ENCODE measurements around the gene PARP3.
"Not testable (repeated sequence)": the region's sequence is repeated elsewhere in the genome, so short reads cannot be mapped to it uniquely, and the experiment has no call there.

PARP3 gene

DNA sequence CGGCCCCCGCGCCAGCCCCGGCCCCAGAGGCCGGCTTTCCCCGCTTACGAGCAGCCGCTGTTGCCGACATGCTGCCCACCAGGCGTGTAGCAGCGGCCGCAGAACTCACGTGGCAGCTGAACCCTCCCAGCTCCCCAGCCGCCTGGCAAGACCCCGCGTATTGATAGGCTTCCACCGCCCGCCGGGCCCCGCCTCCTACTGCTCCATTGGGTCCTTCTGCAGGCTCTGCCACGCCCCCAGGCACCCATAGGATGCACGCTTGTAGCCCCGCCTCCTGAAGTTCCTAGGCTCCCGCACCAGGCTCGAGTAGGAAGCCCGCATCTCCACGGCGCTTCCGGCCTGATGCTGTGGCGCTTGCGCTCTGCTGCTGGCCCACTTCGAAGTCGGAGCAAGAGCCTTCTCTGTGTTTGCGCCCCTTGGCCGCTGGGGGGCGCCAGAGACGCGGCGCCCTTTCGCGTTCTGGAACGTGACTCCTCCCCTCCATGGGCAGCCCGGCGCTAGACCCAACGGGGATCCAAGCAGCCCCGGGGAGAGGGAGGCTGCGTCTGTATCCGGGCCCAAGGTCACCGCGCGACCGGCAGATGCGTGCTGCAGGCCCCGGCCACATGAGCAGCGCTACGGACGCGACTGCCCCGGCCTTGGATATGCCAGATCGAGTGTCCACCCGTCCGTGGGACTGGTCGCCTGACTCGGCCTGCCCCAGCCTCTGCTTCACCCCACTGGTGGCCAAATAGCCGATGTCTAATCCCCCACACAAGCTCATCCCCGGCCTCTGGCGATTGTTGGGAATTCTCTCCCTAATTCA, at the start of gene PARP3, which contains the start of gene RRP9:
TSS of gene PARP3 (plus strand) at position 566 of the 805 bp plus-strand sequence. CDS start 993 bp downstream, outside the sequence.
TSS of gene RRP9 (minus strand) at position 107 of the 805 bp plus-strand sequence. CDS start at position 70, 37 bp downstream.
- peak; percentile 99 to 100 for DNase-seq

DNA sequence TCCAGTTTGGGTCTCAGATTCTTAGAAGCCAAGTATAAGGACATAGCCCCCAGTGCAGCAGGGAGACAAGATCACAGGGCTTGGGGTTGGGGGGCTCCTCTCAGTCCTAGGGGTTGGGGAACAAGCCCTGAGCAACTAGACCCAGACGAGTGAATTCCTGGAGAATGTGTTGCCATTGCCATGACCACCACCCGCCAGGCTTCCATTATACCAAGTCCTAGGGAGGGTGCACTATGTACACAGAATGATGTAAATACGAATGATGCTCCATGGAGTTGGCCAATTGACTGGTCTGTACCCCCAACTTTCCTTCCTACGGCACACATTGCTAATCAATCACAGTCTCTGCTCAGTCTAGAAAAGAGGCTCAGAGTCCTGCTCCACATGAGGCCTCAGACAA, 47.8 kb upstream of the PARP3 start:
- DNase-seq, result no peak

DNA sequence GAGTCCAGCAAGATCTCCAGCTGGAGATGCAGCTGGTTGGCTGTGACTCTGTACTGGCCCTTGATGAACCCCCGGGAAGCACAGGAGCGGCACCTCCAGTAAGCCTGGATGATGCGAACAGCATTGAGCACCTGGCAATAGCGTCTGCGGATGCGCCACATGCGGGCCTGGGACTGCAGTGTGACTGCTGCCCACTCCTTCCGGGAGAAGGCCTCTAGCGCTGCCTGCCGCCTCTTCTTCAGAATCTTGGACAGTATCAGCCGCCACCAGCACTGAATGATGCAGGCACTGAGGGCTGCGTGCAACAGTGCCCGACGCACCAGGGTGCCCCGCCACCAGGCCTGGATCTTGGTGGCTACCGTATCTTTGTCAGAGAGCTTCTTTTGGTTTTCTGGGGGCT, 47.2 kb upstream of the PARP3 start:
- DNase-seq, result no peak

DNA sequence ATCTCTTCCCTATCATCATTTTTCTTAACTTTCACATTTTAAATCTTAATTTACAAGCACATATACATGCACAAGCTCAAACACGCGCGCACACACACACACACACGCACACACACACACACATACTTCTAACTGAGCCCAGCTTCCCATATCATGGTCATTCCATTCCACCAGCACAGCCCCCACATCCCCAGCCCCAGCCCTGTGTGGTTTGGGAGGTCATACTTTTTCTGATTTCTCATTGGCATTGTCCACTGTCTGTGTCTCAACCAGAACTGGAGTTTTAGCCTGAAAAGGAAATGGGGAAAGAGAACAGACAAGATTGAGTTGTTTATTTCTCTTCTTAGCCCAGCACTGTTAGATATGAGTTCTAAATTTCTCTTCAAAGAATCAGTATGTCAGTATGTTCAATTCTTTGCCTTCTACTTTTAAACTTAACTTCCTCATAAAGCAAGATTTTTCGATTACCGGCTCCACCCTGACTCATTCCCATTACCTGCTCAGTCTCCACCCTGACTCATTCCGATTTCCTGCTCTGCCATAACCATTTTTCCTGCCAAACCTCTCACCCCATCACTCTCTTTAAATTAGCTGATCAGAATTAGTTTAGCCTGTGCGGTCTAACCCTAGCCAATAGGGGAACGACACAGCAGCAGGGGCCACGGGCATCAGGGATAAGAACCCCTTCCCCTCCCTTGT, 45.4 kb upstream of the PARP3 start:
- DNase-seq, result no peak

DNA sequence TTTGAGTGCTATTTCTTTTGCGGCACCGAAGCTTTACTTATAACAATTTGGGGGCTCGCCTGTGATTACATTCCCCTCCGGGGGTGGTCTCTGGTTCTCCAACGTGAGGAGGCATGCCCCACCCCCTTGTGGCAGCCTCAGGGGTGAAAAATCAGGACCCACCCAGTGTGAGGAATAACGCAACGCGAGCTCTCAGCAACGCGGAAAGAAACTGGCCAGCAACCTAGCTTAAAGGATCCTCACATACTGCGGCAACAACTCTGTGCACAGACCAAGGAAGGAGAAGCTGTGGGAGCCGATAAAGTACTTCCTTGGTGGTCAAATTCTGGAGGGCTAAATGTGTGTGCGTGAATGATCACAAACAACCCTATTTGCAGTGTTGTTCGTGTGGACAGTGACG, 44.8 kb upstream of the PARP3 start:
- DNase-seq, result no peak

DNA sequence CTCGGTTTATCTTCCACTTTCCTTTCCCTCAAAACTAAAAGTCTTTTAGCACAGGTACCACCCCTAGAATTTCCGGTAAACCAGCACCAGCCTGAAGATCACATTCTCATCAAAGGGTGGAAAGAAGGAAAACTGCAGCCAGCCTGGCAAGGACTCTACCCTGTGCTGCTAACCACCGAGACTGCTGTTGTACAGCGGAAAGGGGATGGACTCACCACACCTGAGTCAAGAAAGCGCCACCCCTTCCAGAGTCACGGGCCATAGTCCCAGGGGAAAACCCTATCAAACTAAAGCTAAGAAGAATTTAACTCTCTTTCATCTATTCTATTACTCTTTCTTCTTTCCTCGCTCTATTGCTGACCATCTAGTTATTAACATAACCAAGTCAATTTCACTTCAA, 42.1 kb upstream of the PARP3 start:
- not testable (repeated sequence) for DNase-seq

DNA sequence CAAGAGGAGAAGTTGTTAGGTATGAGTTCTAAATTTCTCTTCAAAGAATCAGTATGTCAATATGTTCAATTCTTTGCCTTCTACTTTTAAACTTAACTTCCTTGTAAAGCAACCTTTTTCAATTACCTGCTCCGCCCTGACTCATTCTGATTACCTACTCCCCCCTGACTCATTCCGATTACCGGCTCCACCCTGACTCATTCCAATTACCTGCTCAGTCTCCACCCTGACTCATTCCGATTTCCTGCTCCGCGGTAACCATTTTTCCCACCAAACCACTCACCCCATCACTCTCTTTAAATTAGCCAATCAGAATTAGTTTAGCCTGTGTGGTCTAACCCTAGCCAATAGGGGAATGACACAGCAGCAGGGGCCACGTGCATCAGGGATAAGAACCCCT, 39.8 kb upstream of the PARP3 start:
- not testable (repeated sequence) for DNase-seq

DNA sequence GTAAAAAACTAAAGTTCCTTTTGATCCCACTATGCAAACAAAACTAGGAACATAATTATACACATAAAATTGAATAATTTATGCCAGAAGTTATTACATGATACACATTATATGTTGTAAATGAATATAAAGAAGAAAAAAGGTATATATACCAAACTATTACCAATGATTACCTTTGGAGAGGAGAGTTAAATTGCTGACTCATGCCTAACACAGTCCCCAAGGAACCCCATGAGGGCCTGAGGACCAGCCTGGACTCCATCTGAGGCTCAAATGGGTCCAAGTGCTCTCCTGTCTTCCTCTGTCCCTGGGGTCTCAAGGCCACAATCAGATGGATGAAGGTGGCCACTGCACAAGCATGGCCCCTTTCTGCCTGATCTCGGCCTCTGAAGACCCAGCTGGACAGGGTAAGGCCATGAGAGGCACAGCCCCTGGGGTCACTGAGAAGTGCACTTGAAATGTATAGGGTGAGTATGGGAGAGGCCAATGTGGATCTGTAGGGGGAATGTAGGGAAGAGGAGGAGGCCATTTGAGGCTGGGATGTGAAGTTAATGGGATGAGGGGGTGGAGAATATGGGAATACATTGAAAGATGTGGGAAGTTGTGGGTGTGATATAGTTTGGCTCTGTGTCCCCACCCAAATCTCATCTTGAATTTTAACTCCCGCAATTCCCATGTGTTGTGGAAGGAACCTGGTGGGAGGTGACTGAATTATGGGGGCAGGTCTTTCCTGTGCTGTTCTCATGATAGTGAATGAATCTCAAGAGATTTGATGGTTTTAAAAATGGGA, 37.9 kb upstream of the PARP3 start:
- no peak for DNase-seq

DNA sequence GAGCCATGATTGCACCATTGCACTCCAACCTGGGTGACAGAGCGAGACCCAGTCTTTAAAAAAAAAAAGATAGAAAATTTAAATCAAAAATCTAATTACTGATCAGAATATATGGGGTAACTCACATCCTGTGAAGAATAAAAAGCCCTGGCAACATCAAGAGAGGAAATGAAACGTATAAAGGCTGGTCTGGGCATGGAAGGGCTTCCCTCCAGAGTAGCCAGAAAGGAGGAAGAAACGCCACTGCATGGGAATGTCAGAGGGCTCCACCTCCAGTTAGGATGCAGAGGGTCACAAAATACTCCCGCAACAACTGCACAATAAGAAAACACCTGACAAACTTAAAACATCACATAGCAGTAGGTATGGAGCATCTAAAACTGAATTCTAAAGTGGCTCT, 34.1 kb upstream of the PARP3 start:
- DNase-seq, result no peak

DNA sequence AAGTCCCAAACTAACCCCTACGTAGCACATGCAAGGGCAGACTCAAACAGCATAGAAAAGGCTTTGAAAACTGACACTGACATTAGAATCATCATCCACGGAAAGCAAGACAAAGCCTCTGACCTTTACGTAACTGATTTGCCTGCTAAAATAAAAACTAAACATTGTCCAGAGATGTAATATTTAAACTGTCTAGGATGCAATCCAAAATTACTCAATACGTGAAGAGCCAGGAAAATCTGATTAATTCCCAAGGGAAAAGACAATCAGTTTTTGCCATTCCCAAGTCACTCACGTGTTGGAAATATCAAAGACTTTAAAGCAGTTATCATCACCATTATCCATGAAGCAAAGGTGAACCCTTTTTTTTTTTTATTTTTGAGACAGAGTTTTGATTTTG, 25.7 kb upstream of the PARP3 start:
- no peak for DNase-seq

DNA sequence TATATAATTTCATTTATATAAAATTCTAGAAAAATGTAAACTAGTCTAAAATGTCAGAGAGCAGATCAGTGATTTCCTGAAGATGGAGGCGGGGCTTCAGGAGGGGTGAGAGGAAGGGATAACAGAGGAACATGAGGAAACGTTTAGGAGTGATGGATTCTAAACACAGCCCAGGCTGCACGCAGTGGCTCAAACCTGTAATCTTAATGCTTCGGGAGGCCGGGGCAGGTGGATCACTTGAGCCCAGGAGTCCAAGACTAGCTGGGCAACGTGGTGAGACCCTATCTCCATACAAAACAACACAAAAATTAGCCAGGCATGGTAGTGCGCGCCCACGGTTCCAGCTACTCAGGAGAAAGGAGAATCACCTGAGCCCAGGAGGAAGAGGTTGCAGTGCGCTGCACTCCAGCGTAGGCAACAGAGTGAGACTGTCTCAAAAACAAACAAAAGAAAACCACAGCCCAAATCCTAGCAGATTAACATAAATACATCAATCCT, 21.0 kb upstream of the PARP3 start:
- DNase-seq, result no peak

DNA sequence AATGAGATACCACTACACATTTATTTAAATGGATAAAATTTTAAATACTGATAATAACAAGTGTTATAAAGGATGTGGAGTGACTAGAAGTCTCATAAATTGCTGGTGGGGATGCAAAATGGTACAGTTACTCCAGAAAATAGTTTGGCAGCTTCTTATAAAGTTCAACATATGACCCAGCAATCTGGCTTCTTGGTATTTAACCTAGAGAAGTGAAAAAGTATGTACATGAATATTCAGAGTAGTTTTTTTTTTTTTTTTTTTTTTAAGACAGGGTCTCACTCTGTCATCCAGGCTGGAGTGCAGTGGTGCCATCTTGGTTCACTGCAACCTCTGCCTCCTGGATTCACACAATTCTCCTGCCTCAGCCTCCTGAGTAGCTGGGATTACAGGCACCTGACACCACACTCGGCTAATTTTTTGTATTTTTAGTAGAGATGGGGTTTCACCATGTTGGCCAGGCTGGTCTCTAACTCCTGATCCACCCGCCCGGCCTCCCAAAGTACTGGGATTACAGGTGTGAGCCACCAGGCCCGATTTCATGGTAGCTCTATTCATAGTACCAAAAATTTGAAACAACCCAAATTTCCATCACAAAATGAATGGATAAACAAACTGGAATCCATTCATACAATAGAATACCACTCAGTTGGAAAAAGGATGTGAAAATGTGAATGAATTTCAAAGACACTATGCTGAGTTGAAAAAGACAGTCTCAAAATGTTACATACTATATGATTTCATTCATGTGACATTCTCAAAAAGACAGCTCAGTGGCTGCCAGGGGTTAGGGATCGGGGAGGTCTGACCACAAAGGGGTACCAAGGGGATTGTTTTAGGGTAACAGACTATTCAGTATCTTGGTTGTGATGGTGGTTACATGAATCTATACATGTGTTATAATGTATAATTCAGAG, 14.8 kb upstream of the PARP3 start:
- DNase-seq, result no peak

DNA sequence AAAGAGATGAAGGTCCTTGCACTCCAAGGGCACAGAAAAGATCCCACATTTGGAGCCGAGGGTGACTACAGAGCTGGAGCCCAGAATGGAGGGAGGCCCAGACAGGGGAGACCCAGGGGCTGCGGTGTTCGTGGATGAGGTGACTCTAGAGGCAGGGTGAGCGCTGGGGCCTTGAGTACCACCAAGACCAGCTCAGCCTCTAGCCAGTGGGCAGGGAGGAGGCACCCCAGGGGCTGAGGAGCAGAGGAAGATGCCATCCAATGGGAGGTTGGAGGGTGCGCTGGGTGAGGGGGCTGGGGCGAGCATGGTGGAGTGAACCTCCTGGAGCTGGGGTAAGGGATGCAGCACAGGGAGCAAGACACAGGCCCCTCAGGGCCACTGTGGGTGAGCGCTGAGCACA, 13.7 kb upstream of the PARP3 start:
- DNase-seq, result no peak

DNA sequence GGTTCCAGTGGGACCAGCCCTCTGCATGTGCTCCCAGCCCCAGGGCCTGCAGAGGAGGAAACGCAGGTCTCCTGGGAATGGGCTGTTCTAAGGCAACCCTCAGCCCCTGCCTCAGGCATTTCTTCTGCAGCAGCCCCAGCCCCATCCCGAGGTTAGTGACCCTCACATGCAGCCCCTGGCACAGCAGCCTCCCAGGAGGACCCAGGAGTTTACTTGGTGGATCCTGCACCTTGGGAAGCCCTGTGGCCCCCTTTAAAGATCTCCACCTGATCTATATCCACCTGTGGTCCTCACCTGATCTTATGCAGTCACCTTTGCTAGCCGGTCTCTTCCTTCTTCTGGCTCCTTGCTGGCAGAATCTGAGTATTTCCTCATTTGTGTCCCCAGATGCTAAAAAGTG, 13.2 kb upstream of the PARP3 start:
- DNase-seq, result not testable (repeated sequence)

DNA sequence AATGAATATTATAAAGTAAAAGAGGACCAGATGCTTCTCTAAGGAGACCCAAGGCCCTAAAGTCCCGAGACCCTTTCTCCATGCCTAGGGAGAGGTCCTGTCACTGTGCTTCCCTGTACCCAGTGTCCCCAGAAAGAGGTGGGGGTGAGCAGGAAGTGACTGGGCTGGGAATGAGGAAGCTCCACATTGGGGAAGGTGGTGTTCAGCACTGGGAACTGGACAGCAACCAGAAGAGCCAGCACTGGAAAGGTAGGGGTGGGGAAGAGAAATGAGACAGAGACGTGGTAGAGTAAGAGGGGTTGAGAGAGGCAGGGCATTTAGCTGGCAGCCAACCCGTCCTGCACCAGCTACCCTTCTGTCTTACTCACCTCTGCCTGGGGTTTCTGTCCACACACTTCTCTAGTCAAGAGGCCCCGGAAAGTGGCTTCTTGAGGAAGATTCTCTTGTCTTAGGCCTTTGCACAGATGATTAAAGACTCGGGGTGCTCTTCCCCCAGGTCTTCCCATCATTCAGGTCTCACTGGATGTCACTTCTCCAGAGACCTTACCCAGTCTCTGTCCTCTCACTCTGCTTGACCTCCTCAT, 12.7 kb upstream of the PARP3 start:
- peak; percentile 46 to 47 for DNase-seq

DNA sequence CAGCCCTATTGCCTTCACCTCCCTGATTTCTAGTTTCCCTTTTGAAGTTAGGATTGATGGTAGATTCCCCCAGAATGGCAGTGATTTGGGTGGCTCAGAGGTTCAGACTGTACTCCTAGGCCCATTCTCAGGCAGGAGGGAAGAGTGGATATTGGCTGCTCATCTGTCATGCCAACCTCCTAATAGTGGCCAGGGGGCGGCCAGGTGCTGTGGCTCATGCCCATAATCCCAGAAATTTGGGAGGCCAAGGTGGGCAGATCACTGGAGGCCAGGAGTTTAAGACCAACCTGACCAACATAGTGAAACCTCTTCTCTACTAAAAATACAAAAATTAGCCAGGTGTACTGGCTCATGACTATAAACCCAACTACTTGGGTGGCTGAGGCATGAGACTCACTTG, 11.7 kb upstream of the PARP3 start:
- DNase-seq, result no peak

DNA sequence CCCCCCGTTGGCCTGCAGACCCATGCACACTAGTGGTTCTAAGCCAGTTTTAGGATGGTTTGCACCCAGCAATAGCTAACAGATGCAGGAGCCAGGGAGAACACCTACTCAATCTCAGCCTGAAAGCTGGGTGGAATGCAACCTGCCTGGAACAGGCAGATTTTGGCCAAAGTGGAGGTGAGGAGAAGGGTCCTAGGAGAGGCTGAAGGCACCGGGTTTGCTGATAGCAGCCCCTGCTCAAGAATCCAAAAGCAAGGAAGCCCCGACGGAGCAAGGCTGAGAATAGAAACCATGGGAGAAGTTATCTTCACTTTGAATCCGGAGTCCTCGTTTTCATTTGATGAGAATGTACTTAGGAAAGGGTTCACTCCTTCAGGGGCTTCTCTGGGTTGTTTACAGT, 10.4 kb upstream of the PARP3 start:
- no peak for DNase-seq

DNA sequence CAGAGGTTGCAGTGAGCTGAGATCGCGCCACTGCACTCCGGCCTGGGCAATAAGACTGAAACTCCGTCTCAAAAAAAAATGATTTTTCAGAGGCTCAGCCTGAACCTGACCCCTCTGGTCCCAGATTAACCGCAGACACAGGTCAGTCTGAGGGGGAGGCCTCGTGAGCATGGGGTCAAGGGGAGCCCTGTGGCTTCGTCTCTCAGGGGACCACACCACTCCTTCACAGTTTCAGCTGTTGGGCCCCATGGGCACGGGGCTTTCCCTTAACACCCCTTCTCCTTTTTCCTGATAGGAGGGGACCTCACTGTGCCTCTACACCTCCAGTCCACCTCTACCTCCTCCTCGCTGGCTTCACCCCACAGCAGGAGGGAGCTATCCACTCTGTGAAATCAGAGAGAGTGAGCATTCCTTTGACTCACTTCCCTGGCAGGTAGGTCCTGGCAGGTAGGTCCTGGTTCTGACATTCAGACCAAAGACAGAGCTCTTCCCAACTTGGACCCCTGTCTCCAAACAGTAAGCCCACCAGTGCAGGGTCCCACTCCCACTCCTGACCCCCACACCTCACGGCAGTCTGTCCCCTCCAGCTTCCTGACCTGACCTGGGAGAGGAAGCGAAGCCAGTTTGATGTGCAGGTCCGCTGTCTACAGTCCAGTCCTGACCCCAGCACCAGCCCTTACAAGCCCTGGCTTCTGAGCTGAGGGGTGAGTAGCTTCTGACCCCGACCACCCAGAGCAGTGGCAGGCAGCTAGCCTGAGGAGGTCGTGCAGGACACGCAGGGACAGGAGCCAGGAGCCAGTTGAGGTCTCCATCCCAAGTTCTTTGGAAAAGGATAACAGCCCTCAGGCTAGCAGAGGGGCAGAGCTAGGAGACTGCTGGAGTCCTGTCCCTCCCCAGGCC, 9.4 kb upstream of the PARP3 start:
- DNase-seq, result no peak

DNA sequence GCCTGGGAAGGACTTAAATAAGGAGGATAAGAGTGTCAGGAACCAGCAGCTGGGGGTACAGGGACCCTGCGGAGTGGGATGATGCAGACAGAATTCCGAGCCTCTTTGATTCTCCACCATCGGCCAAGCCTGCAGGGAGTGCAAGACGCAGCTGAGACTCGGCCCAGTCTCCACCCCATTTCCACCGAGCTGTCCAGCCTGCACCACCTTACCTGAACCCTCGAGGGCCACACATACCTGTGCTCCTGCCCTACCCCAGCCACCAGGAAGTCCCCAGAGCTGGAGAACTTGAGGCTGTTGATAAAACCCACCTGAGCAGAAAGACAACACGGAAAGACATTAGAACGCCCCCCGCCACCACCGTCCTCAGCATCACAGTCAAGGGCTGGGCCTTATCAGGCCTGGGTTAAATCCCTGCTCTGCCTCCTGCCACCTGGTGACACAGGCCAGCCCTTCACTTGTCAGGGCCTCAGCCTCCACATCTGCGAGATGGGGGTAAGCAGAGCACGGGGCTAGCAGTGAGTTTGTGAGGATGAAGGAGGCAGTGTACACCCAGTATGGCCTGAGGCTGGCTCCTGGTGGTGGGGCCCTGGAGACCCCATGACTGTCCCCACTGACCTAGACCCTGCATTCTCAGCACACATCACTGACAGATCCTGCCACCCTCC, 8.6 kb upstream of the PARP3 start:
- no peak for DNase-seq

Measured in Kasumi-1 (cell line).